Fibroblast of villous mesenchyme (primary cell): ENCODE data around the gene YWHAH. TPM values are rescaled to one million over a fixed set of nuclear protein-coding genes. Genes with fewer than 3 reads are reported as not detected.

Experiments
- DNase-seq: peaks from one replicate; pipeline ENCODE4 v3.0.0-alpha.2; 2010; ENCODE audit warnings: low read depth
- H3K4me3 ChIP-seq: 2 replicates; pipeline ENCODE4 v1.5.1; 2011; ENCODE audit warnings: low read depth, mild to moderate bottlenecking, low read length
- CTCF ChIP-seq: IDR thresholded peaks from 2 replicates; pipeline ENCODE4 v1.5.1; 2012; ENCODE audit warnings: low read depth, mild to moderate bottlenecking, low read length; ENCODE audit not compliant: insufficient read depth
- total RNA-seq: library from RNA; depleted of rRNA; stranded (reverse); fragments of >200 nt; gene quantifications from 2 replicates; pipeline ENCODE4 v1.2.3, GENCODE V29; 2012

Gene YWHAH
- total RNA-seq, 1 donor = 131 TPM

DNA sequence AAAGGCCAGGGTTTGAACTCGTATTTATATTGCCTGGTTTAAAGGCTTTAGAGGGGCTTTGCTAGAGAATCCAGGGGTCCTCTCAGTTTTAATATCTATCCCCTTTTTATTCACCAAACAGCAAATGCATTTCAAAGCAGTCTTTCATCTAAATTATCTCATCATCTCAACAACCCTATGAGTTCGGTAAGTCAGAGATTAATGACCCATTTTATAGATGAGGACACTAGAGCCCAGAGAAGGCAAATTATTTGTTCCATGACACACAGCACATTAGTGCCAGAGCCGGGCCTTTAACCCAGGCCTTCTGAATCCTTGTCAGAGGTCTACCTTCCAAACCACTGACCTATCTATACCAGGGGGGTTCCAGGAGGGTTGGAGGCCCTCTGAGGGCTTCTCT lies 16.8 kb upstream of the YWHAH start:
- TF ChIP-seq CTCF = no peak
- H3K4me3 ChIP-seq = no peak overlapping the region
- no peak for DNase-seq

GRCh38 chr22:31929167-31929930 lies 15.0 kb upstream of the YWHAH start:
- peak; percentile 62 for DNase-seq
- no peak for TF ChIP-seq CTCF
- no peak overlapping the region for H3K4me3 ChIP-seq

GRCh38 chr22:31932863-31933262 lies 11.5 kb upstream of the YWHAH start:
- TF ChIP-seq CTCF = no peak
- no peak for DNase-seq
- H3K4me3 ChIP-seq = no peak overlapping the region

GRCh38 chr22:31933406-31933805 lies 10.9 kb upstream of the YWHAH start:
- no peak for DNase-seq
- H3K4me3 ChIP-seq = no peak overlapping the region
- TF ChIP-seq CTCF = no peak

GRCh38 chr22:31933816-31934482 lies 10.4 kb upstream of the YWHAH start:
- no peak for DNase-seq
- TF ChIP-seq CTCF = no peak
- H3K4me3 ChIP-seq = no peak overlapping the region

- DNase-seq = no peak
- TF ChIP-seq CTCF = no peak
- H3K4me3 ChIP-seq = no peak overlapping the region
Measured at GRCh38 chr22:31935961-31936635, 8.2 kb upstream of the YWHAH start.
